H9 (cell line): Measurements from ENCODE around the gene OR1L6. TPM values are rescaled to one million over a fixed set of nuclear protein-coding genes. Genes with fewer than 3 reads are reported as not detected.

Experiments used
- DNase-seq: peaks from one replicate; pipeline ENCODE4 v3.0.0-alpha.2; 2017
- H2AFZ ChIP-seq: one replicate; pipeline ENCODE4 v1.6.1; 2013; ENCODE audit warnings: mild to moderate bottlenecking, low read length, control low read depth, moderate library complexity
- H2AK5ac ChIP-seq: 2 replicates; pipeline ENCODE4 v1.6.1; 2013; ENCODE audit warnings: low read length, control low read depth, mixed read lengths; ENCODE audit not compliant: insufficient read length
- H2BK120ac ChIP-seq: one replicate; pipeline ENCODE4 v1.6.1; 2013; ENCODE audit warnings: low read depth, mild to moderate bottlenecking, low read length, control low read depth, inconsistent platforms; ENCODE audit not compliant: poor library complexity, severe bottlenecking
- H2BK12ac ChIP-seq: 2 replicates; pipeline ENCODE4 v1.6.1; 2013; ENCODE audit warnings: low read length, control low read depth, mixed read lengths, low read depth; ENCODE audit not compliant: insufficient read length
- H2BK15ac ChIP-seq: 2 replicates; pipeline ENCODE4 v1.6.1; 2013; ENCODE audit warnings: low read depth, low read length, control low read depth
- H2BK20ac ChIP-seq: one replicate; pipeline ENCODE4 v1.6.1; 2013; ENCODE audit warnings: low read depth, mild to moderate bottlenecking, low read length, control low read depth, inconsistent platforms; ENCODE audit not compliant: poor library complexity, severe bottlenecking
- H2BK5ac ChIP-seq: 2 replicates; pipeline ENCODE4 v1.6.1; 2013; ENCODE audit warnings: low read length, control low read depth, mixed read lengths; ENCODE audit not compliant: insufficient read length
- H3K14ac ChIP-seq: 2 replicates; pipeline ENCODE4 v1.6.1; 2013; ENCODE audit warnings: low read length, control low read depth; ENCODE audit not compliant: insufficient read depth
- H3K18ac ChIP-seq: 2 replicates; pipeline ENCODE4 v1.6.1; 2013; ENCODE audit warnings: low read depth, mild to moderate bottlenecking, mixed read lengths, low read length, control low read depth; ENCODE audit not compliant: insufficient read length
- H3K23ac ChIP-seq: 2 replicates; pipeline ENCODE4 v1.6.1; 2013; ENCODE audit warnings: low read length, control low read depth, mixed read lengths, low read depth; ENCODE audit not compliant: insufficient read length
- H3K23me2 ChIP-seq: 2 replicates; pipeline ENCODE4 v1.6.1; 2013; ENCODE audit warnings: low read depth, mild to moderate bottlenecking, mixed read lengths, low read length, control low read depth; ENCODE audit not compliant: insufficient read length, poor library complexity, severe bottlenecking
- H3K27ac ChIP-seq: 2 replicates; pipeline ENCODE4 v1.5.1; 2013; ENCODE audit warnings: low read length, control low read depth, mixed read lengths, low read depth; ENCODE audit not compliant: insufficient read length
- H3K27me3 ChIP-seq: 2 replicates; pipeline ENCODE4 v1.6.1; 2013; ENCODE audit warnings: low read length, control low read depth, inconsistent platforms; ENCODE audit not compliant: insufficient read depth
- H3K4ac ChIP-seq: 2 replicates; pipeline ENCODE4 v1.6.1; 2013; ENCODE audit warnings: low read depth, mild to moderate bottlenecking, control low read depth, inconsistent platforms, low read length, moderate library complexity
- H3K4me1 ChIP-seq: 2 replicates; pipeline ENCODE4 v1.6.1; 2013; ENCODE audit warnings: low read length, control low read depth, inconsistent platforms; ENCODE audit not compliant: insufficient read depth
- H3K4me2 ChIP-seq: 2 replicates; pipeline ENCODE4 v1.6.1; 2013; ENCODE audit warnings: low read length, control low read depth, mixed read lengths; ENCODE audit not compliant: insufficient read length, insufficient read depth
- H3K56ac ChIP-seq: 2 replicates; pipeline ENCODE4 v1.6.1; 2013; ENCODE audit warnings: low read depth, mild to moderate bottlenecking, mixed read lengths, low read length, control low read depth; ENCODE audit not compliant: insufficient read length
- H3K79me1 ChIP-seq: 2 replicates; pipeline ENCODE4 v1.6.1; 2013; ENCODE audit warnings: low read depth, mild to moderate bottlenecking, moderate library complexity, low read length, control low read depth, inconsistent platforms; ENCODE audit not compliant: insufficient read depth, poor library complexity, severe bottlenecking
- H3K79me2 ChIP-seq: 2 replicates; pipeline ENCODE4 v1.6.1; 2013; ENCODE audit warnings: low read length, control low read depth, inconsistent platforms; ENCODE audit not compliant: insufficient read depth
- H3K9ac ChIP-seq: 2 replicates; pipeline ENCODE4 v1.6.1; 2013; ENCODE audit warnings: low read length, control low read depth, mixed read lengths; ENCODE audit not compliant: insufficient read length; ENCODE audit errors: extremely low read depth
- H3K9me3 ChIP-seq: one replicate; pipeline ENCODE4 v1.6.1; 2013; ENCODE audit warnings: low read depth, low read length, inconsistent platforms; ENCODE audit not compliant: control insufficient read depth
- H3T11ph ChIP-seq: one replicate; pipeline ENCODE4 v1.6.1; 2013; ENCODE audit warnings: mild to moderate bottlenecking, low read length, control low read depth, inconsistent platforms
- H4K20me1 ChIP-seq: one replicate; pipeline ENCODE4 v1.6.1; 2013; ENCODE audit not compliant: control insufficient read depth, insufficient read length, insufficient read depth
- H4K5ac ChIP-seq: 2 replicates; pipeline ENCODE4 v1.6.1; 2013; ENCODE audit warnings: low read depth, mild to moderate bottlenecking, mixed read lengths, low read length, control low read depth; ENCODE audit not compliant: insufficient read length
- H4K8ac ChIP-seq: replicated peaks from 2 replicates; pipeline ENCODE4 v1.6.1; 2013; ENCODE audit warnings: low read length, control low read depth, mixed read lengths, low read depth; ENCODE audit not compliant: insufficient read length
- H4K91ac ChIP-seq: 2 replicates; pipeline ENCODE4 v1.6.1; 2013; ENCODE audit warnings: low read depth, mild to moderate bottlenecking, moderate library complexity, mixed read lengths, low read length, control low read depth; ENCODE audit not compliant: insufficient read length
- H3K27ac Mint-ChIP-seq, 3 experiments: 2 replicates in 2 of 3; 3 replicates in 1 of 3; pipeline ENCODE4 v1.8.0; 2020 to 2021; ENCODE audit warnings: mixed read lengths in 3 of 3, mild to moderate bottlenecking in 1 of 3, moderate library complexity in 1 of 3
- H3K27me3 Mint-ChIP-seq: 2 replicates; pipeline ENCODE4 v1.8.0; 2021; ENCODE audit warnings: low read depth, mild to moderate bottlenecking, moderate library complexity, mixed read lengths
- H3K36me3 Mint-ChIP-seq, 3 experiments: 2 replicates in 2 of 3; 3 replicates in 1 of 3; pipeline ENCODE4 v1.8.0; 2020 to 2021; ENCODE audit warnings: low read depth in 3 of 3, mixed read lengths in 3 of 3; ENCODE audit not compliant: insufficient read depth in 1 of 3
- H3K4me1 Mint-ChIP-seq, 2 experiments: 2 replicates each; pipeline ENCODE4 v1.8.0; 2020; ENCODE audit warnings: mixed read lengths in 2 of 2
- H3K4me3 Mint-ChIP-seq, 2 experiments: 2 replicates in 1 of 2; 3 replicates in 1 of 2; pipeline ENCODE4 v1.8.0; 2020 to 2021; ENCODE audit warnings: mild to moderate bottlenecking in 2 of 2, mixed read lengths in 2 of 2, moderate library complexity in 1 of 2
- H3K9me3 Mint-ChIP-seq, 2 experiments: 2 replicates in 1 of 2; 3 replicates in 1 of 2; pipeline ENCODE4 v1.8.0; 2020; ENCODE audit warnings: mild to moderate bottlenecking in 2 of 2, mixed read lengths in 2 of 2, moderate library complexity in 1 of 2
- CTCF ChIP-seq: fragments of 200-600 bp; sonication (generic); conservative IDR thresholded peaks from 3 replicates; pipeline ENCODE4 v1.8.0; 2021; ENCODE audit warnings: antibody characterized with exemption, mild to moderate bottlenecking
- WGBS: extraction: QIAGEN DNeasy Blood & Tissue Kit; methylation state at CpG from one replicate; pipeline ENCODE4 v1.1.7; 2013; ENCODE audit warnings: missing lambda C conversion rate, low lambda C conversion rate, mixed read lengths; ENCODE audit not compliant: insufficient read length; ENCODE audit errors: extremely low coverage; 5-methylcytosine and 5-hydroxymethylcytosine counted together
- total RNA-seq: library from RNA; stranded (reverse); gene quantifications from 2 replicates; pipeline ENCODE4 v1.2.1, GENCODE V29; 2021

The OR1L6 gene
- total RNA-seq, 1 experiment from 2014 or later, result not detected

- Histone ChIP-seq H3T11ph (no peak within 1 kb of the TSS), H3K18ac (no peak within 1 kb of the TSS), H3K4me1 (no peaks in the 10 kb centered on the region), H3K27ac (no peak within 1 kb of the TSS), H3K79me2 (no peaks in the 10 kb centered on the region), H3K79me1 (no peaks in the 10 kb centered on the region), H3K27me3 (no peaks in the 10 kb centered on the region), H3K9ac (no peak within 1 kb of the TSS), H3K9me3 (peaks cover 61% of the 10 kb centered on the region), H2BK12ac (no peak within 1 kb of the TSS), H4K8ac (no peak within 1 kb of the TSS), H3K4me2 (no peak within 1 kb of the TSS), H4K5ac (no peak within 1 kb of the TSS), H3K56ac (no peak within 1 kb of the TSS), H2BK20ac (no peak within 1 kb of the TSS), H3K23me2 (no peaks in the 10 kb centered on the region), H3K23ac (no peak within 1 kb of the TSS), H3K14ac (no peak within 1 kb of the TSS), H4K20me1 (no peaks in the 10 kb centered on the region), H2AFZ (no peak within 1 kb of the TSS), H2BK120ac (no peak within 1 kb of the TSS), H4K91ac (no peak within 1 kb of the TSS), H3K4ac (no peak within 1 kb of the TSS), H2BK15ac (no peak within 1 kb of the TSS), H2BK5ac (no peak within 1 kb of the TSS), H2AK5ac (no peak within 1 kb of the TSS)
- H3K27ac Mint-ChIP-seq, result no peak within 1 kb of the TSS
- H3K9me3 Mint-ChIP-seq, result peaks cover 77 to 80% of the 10 kb centered on the region in 2 experiments
- TF ChIP-seq CTCF, result no peak
- H3K36me3 Mint-ChIP-seq, result peaks cover 0 to 25% (median 7%) of the 10 kb centered on the region in 3 experiments; a peak in 4 of 7 replicates
- WGBS, result no CpG with 5 or more reads among the region's 1 CpG
- no peaks in the 10 kb centered on the region for H3K4me1 Mint-ChIP-seq
- H3K4me3 Mint-ChIP-seq, result no peak within 1 kb of the TSS
- no peaks in the 10 kb centered on the region; the same call in 1 of the 2 replicates for H3K27me3 Mint-ChIP-seq
- no peak for DNase-seq
Measured at GRCh38 chr9:122723690-122724089, 18.4 kb upstream of the OR1L6 start, which contains the start of gene OR1L4. TSS of gene OR1L4 (plus strand) at chr9:122723990. CDS start at chr9:122723990, 0 bp downstream.
